Smooth muscle cell of trachea (primary cell): ENCODE data around the gene NTN4. TPM values are rescaled to one million over a fixed set of nuclear protein-coding genes. Genes with fewer than 3 reads are reported as not detected.

Experiments used
- total RNA-seq: library from RNA; depleted of rRNA; stranded (reverse); fragments of >200 nt; gene quantifications from 2 replicates; pipeline ENCODE4 v1.2.1, GENCODE V29; 2014

Gene NTN4
- 11.1 and 60.5 TPM in 2 replicates for total RNA-seq

DNA sequence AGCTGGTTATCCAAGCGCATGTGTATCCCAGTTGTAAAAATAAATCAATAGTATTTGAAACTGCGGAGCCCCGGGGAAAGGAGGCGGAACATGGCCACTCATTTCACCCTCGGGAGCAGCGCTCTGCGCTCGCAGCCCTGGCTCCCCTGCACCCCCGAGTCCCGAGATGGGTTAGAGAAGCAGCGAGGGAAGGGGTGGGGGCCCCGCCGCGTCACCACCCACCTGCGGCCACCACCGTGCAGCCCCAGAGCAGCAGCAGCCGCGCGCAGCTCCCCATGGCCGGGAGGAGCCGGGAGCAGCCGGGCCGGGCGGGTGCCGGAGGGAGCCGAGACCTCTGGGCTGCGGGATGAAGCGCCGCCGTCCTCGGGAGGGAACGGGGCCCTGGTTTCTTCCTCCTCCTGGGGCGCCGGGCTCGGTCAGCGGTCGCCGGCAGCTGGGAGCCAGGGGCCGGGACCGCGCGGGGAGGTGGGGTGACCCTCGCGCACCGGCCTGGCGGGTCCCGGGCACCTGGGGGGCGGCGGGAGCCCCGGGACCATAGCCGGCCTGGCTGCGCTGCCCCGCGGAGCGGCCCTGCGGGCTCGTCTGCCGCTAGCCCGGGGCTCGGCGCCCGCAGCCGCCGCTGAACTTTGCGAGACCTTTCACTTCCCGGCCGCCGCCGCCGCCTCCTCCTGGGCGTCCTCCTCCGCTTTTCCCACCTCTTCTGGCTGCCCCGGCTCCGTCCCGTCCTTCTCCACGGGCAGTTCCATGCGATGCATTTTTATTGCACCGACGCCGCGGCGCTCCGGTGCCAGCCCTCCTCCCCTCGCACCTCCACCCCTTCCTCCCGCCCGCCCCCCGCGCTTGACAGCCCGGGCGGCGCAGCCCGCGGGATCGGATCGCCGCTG lies at the start of gene NTN4:
Gene NTN4, minus strand, starts transcription at position 732 of the 884 bp plus-strand sequence. Its CDS starts 455 bp downstream, at position 277.

Other genes starting within 250 kb of the NTN4 start
- 10.2 and 18.7 TPM in 2 replicates for gene USP44, start 239.3 kb downstream of the NTN4 start, total RNA-seq
- 6.6 and 15.9 TPM in 2 replicates for gene SNRPF, start 68.2 kb upstream of the NTN4 start, total RNA-seq
- gene CCDC38, start 151.8 kb upstream of the NTN4 start, total RNA-seq: not detected in 2 replicates
- gene AMDHD1, start 152.6 kb upstream of the NTN4 start, total RNA-seq: 0.29 and 0.33 TPM in 2 replicates
- under 0.01 TPM in 2 replicates for gene HAL, start 205.6 kb upstream of the NTN4 start, total RNA-seq
- 103 and 110 TPM in 2 replicates for gene LTA4H, start 244.8 kb upstream of the NTN4 start, total RNA-seq